ENCODE measurements around the gene GLS.

The GLS gene

GRCh38 chr2:190968522-190968921, 87.9 kb downstream of the GLS start:
- no peak for DNase-seq (ENCODE audit: extremely low read depth in 1 of 2, low read depth in 1 of 2)

DNA sequence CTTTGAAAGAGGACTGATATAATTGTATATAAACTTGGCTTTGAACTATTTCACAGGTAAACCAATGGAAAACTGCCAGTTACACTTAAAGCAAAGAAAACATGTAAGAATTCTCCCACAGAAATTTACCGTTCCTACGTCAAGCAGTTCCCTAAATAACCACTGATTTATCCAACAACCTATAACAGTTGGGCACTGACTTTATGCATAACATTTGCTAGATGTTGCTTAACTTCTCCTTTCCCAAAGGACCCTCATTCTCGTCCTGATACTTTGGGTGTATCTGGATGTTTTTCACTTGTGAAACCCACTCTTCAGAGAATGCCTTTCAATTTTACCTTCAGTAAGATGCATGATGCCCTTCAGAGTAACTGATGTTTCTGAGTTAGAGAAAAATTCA, 89.5 kb downstream of the GLS start:
- DNase-seq (ENCODE audit: extremely low read depth in 1 of 2, low read depth in 1 of 2): no peak

DNA sequence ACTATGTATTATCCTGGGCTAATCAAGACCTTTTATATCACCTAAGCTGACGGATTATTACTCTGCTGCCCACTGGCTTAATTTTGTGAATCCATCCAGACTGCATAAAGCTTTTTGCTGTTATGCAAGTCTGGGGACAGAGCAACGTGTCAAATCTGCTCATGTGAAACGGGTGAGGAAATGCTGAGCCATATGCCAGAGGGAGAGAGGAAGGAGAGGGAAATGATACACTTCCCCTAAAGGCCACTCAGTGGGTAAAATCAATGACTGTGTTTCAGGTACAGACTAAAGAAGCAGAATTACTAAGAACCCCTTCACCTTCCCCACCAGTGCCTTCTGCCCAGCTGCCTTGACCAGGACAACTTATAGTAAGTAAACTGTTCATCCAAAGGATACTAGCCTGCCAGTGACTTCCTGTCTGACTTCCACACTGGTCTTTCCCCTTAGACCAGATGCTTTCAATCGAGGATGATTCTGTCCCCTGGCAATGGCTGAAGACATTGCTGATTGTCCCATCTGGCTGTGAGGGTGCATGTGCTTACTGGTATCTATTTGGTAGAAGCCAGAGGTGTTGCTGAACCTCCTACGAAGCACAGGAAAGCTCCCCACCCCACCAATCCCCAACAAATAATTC, 90.4 kb downstream of the GLS start:
- DNase-seq (ENCODE audit: extremely low read depth in 1 of 2, low read depth in 1 of 2): no peak

DNA sequence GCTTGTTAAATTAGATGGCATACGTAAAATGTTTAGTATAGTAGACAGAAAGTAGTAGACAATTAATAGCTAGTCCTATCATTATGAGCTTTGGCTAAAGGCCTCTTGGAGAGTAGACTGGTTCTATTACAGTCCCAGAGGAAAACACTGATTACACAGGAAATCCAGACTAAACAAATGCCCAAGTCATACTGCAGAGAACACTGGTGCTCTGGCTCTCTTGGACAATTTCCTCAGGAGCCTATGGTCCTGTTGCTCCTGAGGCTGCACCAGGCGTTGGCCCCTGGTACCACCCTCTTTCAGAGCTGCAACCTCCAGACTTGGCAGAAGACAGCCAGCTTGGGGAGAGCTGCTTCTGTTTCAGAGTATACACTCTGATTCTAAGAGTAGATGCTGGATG, 91.6 kb downstream of the GLS start:
- no peak for DNase-seq (ENCODE audit: extremely low read depth in 1 of 2, low read depth in 1 of 2)

DNA sequence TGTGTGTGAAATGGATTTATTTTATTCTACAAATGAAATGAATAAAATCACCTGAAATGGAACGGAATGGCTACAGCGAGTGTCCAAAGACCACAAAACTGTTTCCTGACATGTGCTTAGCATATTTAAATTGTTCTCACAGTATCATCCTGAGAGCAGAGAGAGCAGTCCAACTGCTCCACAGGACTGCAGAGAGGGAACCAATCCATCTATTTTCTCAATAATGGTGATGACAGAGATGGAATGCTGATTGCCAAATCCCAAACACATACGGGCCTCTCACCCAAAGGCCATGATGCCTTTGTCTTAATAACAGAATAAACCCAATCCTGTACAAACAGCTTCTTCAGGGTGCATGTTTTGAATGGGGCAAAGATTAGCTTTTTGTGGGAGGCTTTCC, 92.2 kb downstream of the GLS start:
- DNase-seq (ENCODE audit: extremely low read depth in 1 of 2, low read depth in 1 of 2): no peak

GRCh38 chr2:190973262-190973661, 92.6 kb downstream of the GLS start:
- DNase-seq (ENCODE audit: extremely low read depth in 1 of 2, low read depth in 1 of 2): no peak

- no peak for DNase-seq (ENCODE audit: extremely low read depth in 1 of 2, low read depth in 1 of 2)
These were observed 93.4 kb downstream of the GLS start for GRCh38 chr2:190973726-190974628.

DNA sequence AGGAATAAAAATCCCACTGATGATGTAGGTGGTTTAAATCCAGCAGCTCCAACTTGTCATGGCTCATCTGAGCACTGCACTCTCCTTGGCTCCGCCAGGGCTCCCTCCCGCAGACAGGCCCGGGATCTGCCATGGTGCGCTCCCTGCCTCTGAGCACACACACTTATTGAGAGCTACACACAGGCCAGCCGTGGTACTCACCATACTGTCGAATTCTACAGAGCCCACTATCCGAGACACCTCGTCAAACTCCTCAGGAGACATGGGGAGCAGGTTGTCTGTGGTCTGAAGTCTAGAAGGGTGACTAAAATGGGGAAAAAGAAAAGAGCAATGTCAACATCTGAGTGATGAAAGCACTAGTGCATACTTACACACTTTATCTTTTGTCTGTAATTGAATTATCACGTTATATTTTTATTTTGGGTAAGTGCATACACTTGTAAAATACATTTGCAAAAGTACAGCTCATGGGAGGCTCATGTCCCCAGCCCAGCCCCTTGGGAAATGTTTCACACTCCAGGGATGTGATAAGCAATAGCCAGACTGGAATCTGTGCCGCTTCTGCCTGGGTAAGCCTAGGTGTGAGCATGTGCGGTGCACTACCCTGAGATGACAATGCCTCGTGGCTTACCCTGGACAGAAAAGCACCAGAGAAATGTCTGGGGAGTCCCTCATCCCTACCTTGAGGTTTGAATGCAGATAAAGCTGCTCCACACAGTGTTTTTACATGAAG, 94.2 kb downstream of the GLS start:
- DNase-seq (ENCODE audit: extremely low read depth in 1 of 2, low read depth in 1 of 2): no peak

DNA sequence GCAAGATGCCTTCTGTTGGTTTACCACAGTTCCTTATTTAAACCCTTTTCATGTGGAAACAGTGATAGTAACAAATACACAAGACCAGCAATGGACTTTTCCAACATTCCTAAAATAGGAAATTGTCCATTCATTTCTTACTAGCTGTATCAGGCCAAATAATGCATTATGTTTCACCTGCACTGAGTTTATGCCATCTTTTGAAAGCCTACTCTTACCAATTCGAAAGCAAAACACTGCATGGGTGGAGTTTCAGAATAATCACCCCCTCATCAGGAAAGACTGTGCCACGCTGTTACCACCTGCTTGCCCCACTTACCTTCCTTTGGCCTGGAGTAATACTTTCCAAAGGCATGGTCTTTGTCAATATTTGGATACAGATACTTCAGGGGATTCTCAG, 95.9 kb downstream of the GLS start:
- no peak for DNase-seq (ENCODE audit: extremely low read depth in 1 of 2, low read depth in 1 of 2)

- DNase-seq (ENCODE audit: extremely low read depth in 1 of 2, low read depth in 1 of 2): no peak
These were observed 96.9 kb downstream of the GLS start for GRCh38 chr2:190977505-190977904.

GRCh38 chr2:190978389-190979053, 97.9 kb downstream of the GLS start:
- no peak for DNase-seq (ENCODE audit: extremely low read depth in 1 of 2, low read depth in 1 of 2)

- no peak for DNase-seq (ENCODE audit: extremely low read depth in 1 of 2, low read depth in 1 of 2)
These were observed 99.4 kb downstream of the GLS start for GRCh38 chr2:190979906-190980629.

GRCh38 chr2:190980630-190981209, 100.1 kb downstream of the GLS start:
- DNase-seq (ENCODE audit: extremely low read depth in 1 of 2, low read depth in 1 of 2): no peak

DNA sequence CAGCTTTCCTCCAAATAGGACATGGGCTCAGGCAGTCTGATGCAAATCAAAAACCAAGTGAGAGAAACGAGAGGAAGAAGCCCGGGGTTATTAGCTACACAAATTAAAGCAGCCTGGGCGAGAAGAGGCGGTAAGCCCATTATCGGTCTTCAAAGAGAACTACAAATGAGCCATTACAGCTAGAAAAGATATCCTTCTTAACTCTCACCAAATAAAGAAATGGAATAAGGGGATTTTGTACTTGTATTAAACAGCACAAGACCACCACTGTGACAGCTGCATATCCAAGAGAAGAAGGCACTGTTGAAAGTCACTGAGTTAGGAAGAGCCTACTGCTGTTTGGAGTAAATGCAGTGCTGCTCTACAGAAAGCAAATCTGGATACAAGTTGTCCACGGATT, 100.7 kb downstream of the GLS start:
- DNase-seq (ENCODE audit: extremely low read depth in 1 of 2, low read depth in 1 of 2): no peak

DNA sequence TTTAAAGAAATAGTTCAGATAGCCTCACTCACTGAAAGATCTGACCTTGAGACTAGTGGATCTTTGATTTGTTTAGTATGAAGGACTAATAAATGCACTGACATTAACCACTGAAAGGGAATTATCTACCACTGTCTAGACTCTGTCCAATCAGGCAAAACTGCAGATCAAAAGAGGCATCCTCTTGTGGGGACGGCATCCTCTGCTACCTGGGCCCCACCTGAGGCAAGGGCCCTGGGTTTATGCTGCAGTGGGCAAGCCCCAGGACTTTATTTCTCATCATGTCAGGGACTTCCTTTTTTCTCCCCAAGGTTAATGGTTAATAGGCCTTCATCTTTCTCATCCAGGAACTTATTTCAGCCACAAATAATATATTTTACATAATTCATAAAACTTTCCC, 101.1 kb downstream of the GLS start:
- no peak for DNase-seq (ENCODE audit: extremely low read depth in 1 of 2, low read depth in 1 of 2)

- DNase-seq (ENCODE audit: extremely low read depth in 1 of 2, low read depth in 1 of 2): no peak
These were observed 101.8 kb downstream of the GLS start for GRCh38 chr2:190982262-190983034.

DNA sequence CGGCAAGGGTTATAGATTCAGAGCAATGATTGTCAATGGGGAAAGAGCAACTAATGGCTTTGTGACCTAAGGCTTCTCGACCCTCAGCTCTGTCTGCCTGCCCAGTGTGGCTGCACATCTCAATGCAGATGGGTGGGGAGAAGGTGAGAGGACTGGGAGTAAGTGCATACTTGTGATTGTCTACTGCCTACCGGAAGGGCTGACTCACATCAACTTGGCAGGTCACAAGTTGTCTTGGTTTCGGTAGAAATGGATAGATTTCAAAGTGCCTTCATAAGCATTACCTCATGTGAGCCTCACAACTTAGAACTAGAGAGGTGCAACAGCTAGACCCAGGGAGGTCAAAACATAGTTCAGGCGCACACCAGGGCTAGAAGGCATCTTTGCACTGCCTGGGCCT, 104.0 kb downstream of the GLS start:
- no peak for DNase-seq (ENCODE audit: extremely low read depth in 1 of 2, low read depth in 1 of 2)

DNA sequence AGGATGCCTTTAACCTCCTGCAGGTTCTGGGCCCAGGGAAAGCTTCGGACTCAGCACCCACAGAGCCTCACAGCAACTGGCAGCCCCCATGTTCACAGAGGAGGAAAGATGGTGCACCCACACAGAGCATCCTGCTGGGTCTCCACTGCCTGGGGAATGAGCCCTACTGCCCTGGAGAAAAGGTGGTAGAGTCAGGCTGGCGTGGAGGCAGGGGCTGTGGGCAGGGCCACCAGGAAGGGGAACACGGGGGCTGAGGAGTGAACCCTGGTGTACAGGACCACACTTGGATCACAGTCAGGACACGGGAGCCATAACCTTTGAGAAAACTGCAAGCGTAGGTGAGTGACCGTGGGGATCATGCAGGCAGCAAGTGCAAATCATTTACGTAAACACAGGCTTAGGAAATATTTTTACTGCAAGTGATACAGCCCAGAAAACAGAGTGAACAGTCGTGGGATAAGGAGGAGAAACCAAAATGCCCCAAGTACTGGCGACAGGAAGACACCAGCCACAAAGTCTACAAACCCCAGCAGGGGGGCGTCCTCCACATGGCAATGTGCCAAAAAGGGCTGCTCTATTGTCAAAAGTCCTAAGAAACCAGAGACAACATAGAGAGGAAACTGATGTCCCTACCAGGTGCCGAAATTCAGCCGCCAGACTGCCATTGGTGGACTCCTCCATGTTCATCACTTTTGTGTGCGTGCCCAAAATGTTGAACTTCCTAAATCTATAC, 105.8 kb downstream of the GLS start:
- DNase-seq (ENCODE audit: extremely low read depth in 1 of 2, low read depth in 1 of 2): no peak

GRCh38 chr2:190987116-190987515, 106.5 kb downstream of the GLS start:
- DNase-seq (ENCODE audit: extremely low read depth in 1 of 2, low read depth in 1 of 2): no peak

Measured in activated CD8-positive, alpha-beta memory T cell treated with anti-CD3 and anti-CD28 coated beads for 1 hour (primary cell).